Stimulated activated naive CD8-positive, alpha-beta T cell treated with anti-CD3 and anti-CD28 coated beads, Interleukin-15, Interleukin-2, amounts not matched to agents 100 U/mL and 50 U/mL, for 24 hours (primary cell): Measurements from ENCODE around the gene COL8A1.

Source experiments
- ATAC-seq: fragments of 150-1000 bp; cut with Tn5 transposase; one replicate; pipeline ENCODE4 v1.10.0; 2021
- DNase-seq: peaks from one replicate; pipeline ENCODE4 v3.0.0; 2021

The COL8A1 gene

DNA sequence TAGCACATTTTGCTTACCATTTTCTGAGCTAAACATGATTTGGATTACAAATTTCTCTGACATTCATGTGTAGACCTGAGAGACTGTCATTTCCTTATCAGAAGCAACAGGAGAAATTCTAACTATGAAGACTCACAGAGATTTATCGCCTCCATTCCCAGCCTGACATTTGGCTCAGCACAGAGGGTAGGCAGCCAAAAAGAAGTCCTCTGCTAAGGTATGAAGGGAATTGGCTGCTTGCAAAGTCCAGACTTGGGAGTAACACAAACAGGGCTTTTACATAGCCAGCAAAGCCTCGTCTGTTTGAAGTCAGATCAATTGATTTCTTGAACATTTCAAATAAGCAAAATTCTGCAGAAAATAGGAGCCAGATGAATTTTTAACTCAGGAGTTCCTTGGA is 122.2 kb downstream of the COL8A1 start:
- ATAC-seq (no peak), DNase-seq (no peak)

DNA sequence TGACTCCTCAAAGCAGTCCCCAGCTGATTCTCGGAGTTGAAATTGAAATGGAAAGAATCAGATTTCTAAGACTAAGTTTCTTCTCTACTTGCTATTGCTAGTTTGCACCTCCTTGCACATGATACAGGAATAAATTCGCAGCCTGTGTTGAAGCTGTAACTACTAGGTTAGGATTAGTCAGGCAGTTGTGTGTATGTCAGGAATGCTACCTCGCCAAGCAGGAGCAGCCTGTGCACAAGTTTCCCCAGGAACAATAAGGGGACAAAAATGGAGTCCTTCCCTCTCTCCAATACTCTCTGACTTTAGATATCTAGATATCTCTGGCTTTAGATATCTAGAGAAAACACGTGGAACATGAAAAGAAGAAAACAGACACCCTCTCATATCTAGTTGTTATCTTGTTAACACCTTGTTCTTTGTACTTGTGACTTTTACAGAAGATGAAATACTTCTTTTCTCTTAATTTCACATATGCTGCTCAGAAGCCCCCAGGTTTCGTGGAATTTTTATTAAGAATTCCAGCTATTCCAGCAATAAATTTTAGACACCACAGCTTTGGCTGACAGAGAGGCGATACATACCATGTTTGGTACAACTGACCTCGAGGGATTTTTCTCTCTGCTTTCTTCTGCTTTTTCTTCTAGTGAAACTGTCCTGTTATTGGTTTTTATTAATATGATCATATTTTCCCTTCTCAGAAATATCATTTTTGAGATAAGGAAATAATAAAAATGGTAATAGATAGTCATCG is 123.2 kb downstream of the COL8A1 start:
- DNase-seq (no peak), ATAC-seq (no peak)

DNA sequence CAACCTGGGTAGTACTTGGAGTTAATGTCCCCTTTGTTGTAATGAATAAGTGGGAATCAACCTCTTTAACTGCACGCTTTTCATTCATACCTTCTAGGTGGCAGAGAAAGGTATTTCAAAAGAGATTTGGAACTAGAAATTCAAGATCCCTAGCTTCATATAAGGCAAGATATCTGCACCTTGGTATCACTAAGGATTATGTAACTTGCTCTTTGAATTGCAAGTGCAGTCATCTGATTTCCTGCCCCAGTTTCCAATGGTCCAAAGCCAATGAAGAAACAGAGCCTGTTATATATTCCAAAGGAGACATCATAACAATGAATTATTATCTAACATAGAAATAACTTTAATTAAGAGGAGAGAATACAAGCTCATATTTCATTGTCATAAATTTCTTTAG is 124.5 kb downstream of the COL8A1 start:
- ATAC-seq (no peak), DNase-seq (no peak)

DNA sequence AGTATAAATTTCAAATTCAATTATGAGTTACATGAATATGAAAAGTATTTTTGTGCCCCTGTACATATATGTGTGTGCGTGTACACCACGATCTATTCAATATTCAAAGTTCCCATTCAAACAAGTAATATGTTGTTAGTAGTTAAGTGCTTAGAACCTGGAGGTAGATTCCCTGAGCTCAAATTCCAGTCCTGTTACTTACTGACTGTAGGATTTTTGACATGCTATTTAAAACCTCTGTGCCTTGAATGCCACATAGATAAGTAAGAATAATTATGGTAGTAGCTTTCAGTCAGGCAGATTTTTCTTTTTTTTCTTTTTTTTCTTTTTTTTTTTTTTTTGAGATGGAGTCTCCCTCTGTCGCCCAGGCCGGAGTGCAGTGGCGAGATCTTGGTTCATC is 126.0 kb downstream of the COL8A1 start:
- DNase-seq, result no peak
- no peak for ATAC-seq

DNA sequence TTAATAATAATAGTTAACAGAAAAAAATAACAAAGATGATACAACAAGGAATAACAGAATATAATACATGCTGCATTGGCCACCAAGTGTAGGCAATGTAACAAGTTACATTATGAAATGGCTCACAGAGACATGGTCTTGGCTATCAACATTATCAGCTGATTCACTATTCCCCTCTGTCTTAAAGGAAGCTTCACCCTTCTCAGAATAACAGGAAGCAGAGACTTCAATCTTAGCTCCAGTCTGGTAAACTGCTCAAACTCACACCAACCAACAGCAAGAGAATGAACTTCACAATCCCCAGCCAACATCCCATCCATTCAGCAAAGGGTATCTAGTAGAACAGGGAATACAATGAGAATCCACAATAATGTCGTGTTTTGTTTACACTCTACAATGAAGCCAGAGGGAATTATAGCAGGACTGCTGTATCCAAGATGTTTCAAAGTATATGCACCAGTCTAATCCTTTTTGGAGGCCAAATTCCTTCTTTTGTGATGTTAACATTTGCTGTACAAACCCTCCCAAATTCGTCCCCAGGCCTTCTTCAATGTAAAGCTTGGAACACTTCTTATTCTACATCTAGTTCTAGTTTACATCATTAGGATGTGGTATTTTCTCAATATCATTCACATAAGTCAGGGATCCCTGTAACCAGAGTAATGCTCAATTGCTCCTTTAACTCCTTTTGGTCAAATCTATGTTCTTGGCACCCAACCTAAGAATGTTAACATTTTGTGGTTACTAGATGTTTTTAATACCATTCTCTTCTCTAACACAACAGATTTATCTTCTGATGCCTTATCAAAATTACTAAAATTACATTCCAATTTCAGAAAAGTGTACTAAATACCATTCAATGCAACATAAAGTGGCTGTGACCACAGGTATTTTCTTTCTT is 126.9 kb downstream of the COL8A1 start:
- no peak for ATAC-seq
- no peak for DNase-seq

DNA sequence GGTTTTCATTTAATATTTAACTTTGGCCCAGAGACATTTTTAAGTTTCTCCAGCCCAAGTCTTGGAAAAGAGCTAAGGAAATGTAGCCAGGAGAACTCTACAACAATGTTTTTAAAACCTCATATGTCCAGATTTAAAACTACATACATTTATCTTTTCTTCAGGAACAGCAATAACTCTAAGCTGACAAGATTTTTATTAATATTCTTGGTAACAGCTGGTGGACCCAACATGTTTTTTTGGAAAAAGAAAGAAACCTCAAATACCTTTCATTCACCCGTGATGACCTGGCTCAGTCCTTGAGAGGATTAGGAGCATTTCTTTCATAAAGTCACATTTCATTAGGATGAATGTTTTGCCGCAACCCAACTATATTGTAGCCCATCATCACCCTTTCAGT is 128.9 kb downstream of the COL8A1 start:
- ATAC-seq, result no peak
- DNase-seq, result no peak

DNA sequence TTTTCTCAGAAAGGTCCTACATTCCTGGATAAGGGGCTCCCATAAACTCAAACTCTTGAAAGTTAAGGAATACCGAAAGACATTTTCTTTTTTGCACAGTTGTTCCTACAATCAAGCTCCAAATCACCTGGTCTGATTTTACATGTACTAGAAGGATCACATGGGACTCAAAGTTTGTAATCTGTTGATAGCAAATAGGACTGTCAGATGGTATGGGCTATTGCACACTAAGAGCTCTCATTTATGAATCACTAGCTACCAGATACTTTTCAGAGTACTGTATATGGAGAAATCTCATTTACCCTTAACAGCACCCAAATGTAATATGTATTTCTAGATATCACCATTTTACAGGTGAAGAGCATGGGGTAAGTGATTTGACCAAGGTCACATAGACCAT is 129.7 kb downstream of the COL8A1 start:
- no peak for ATAC-seq

DNA sequence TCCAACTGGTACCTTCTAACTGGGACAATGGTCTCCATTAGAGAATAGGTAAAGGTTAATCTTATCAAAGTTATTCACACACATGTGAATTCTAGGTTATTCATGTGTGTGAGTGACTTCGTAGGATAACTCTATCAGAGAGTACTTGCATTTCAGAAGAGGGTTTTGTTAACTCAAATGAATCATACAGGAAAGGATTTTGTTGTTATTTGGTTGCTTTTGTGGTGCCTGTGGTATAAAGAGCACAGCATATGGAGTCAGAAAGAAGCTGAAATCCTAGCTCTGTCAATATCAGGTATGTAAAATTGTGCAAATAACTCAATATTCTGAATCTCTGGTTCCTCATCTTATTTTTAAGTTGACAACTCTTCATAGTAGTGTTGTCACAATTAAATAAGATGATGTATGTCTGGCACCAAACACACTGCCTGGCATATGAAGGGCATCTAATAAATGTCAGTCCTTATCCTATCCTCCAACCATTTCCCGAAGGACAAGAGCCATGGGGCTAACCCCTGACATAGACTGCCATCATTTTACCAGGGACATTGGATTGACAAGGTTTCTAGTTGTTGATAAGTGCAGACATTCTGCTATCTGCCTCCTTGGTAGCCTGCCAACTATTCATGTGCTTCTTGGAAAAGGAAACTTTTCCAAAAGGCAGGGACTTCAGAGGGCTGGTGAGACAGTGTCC is 130.6 kb downstream of the COL8A1 start:
- no peak for DNase-seq

More for the DNA sequence above, 129.7 kb downstream of the COL8A1 start:
- DNase-seq, result no peak

DNA sequence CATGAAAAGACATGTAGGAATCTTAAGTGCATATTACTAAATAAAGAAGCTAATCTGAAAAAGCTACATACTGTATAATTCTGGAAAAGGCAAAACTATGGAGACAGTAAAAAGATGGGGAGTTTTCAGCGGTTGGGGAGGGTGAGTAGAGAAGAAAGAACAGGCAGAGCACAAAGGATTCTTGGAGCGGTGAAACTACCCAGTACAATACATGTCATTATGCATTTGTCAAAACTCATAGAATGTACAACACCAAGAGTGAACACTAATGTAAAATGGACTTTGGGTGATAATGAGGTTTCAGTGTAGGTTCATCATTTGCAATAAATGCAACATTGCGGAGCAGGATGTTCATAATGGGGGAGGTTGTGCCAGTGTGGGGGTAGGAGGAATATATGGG is 133.8 kb downstream of the COL8A1 start:
- ATAC-seq (no peak), DNase-seq (no peak)

More for the DNA sequence above, 130.6 kb downstream of the COL8A1 start:
- no peak for ATAC-seq

DNA sequence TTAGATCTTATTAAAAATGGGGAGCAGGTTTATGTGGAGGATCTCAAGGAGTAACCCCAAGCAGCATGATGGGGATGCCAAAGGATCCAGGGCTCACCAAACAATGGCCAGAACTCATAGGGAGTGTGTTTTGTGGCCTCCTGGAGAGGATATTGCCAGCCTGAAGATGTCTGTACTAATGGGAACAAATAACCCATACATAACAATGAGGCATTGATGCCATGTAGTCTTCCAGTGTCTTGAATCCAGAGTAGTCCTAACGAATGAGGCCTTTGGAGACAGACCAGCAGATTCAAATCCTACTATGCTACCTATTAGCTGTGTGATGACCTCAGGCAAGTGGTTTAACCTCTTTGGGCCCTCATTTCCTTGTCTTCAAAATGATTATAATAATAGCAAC is 134.3 kb downstream of the COL8A1 start:
- ATAC-seq, result no peak
- DNase-seq, result no peak

DNA sequence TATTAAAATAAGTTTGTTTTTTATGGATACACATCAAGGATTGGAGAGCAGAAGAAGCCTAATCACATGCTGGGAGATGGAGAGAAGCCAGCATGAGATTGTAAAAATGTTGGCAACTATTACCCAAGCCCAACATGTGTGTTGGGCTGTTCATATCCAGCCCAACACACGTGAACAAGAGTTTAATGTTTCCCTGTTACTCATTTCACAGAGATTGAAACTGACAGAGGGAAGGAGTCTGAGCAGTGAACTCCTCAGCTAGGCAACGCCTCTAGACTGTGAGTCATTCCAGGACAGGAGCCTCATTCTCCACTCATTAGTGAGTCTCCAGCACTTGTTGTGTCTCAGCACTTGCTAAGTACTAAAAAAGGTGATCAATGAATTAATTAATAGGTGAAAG is 136.1 kb downstream of the COL8A1 start:
- ATAC-seq (peak; percentile 57), DNase-seq (no peak)

DNA sequence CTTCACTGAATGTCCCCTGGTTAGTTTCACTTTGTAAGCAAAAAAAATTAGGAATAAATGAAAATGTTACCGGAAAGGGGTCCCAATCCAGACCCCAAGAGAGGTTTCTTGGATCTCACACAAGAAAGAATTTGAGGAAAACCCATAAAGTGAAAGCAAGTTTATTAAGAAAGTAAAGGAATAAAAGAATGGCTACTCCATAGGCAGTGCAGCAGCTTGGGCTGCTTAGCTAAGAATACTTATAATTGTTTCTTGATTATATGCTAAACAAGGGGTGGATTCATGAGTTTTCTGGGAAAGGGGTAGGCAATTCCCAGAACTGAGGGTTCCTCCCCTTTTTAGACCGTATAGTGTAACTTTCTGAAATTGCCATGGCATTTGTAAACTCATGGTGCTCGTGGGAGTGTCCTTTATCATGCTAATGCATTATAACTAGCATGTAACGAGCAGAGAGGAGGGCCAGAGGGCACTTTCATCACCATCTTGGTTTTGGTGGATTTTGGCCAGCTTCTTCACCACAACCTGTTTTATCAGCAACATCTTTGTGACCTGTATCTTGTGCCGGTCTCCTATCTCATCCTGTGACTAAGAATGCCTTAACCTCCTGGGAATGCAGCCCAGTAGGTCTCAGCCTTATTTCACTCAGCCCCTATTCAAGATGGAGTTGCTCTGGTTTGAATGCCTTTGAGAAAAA is 138.3 kb downstream of the COL8A1 start:
- ATAC-seq, result no peak
- no peak for DNase-seq

DNA sequence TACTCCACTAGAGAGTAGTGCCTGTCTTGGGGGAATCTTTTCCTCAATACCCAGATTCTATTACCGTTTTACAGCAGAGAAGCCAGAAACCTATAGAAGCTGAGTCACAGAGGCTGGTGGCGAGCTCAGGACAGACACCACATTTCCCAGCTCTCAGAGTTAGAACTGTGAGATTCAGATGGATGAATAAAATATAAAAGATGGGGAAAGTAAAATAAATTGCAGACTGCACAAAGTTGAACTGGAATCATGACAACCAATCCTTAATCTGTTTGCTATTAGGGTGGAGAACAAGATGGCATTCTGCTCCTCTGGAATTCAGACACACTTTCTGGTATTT is 138.8 kb downstream of the COL8A1 start:
- ATAC-seq (no peak), DNase-seq (no peak)

DNA sequence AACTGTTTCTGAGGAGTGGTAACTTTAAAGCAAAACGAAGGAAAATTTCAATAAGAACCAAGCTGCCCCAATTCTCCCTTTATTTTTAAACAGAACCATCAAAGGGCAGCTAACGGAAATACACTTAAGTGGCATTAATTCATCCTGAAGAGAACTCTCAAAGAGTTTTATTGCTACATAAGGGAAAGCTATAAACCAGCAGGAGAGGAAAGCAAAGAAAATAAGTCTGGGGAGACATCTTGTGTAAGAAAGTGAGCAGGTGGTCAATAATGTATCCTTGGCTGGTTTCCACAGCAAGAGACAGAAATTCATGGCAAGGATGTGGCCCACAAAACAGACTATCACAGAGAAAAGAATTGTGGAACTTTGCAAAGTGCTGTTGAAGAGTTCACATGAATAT is 139.3 kb downstream of the COL8A1 start:
- ATAC-seq, result no peak
- DNase-seq, result no peak

DNA sequence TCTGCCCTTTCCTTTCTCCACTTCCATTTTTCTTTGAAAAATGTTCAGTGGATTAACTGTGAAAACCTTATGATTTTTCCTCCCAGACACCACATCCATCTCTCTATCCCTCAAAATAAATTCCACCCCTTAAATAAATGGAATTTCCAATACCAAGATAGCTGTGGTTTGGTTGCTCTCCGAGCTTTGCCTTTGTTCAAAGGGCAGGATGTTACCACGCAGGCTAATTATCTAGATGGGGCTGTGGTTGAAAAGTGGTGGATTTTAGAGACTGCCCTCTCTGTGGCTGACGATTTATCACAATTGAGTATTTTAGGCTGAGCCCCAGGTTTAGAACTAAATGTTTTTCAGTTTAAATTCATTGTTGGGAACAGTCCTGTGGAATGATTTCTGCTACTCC is 142.4 kb downstream of the COL8A1 start:
- DNase-seq, result no peak
- ATAC-seq, result no peak

DNA sequence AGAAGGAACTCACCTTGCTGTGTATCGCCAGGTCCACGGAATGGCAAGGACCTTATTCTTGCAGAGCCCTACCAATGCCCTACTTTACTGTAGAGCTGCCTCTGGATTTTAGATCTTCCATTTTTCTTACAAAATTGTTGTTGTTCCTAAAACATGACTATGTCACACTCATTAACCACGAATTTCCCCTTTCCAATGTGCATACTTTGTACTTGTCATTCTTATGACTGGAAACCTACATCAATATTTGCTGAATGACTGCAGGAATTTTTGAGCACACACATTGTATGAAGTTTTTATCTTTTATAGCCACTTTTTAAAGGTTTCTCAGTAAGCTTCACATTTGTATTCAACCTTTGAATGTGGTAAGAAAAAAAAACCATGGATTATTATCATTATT is 143.4 kb downstream of the COL8A1 start:
- DNase-seq (no peak), ATAC-seq (no peak)

DNA sequence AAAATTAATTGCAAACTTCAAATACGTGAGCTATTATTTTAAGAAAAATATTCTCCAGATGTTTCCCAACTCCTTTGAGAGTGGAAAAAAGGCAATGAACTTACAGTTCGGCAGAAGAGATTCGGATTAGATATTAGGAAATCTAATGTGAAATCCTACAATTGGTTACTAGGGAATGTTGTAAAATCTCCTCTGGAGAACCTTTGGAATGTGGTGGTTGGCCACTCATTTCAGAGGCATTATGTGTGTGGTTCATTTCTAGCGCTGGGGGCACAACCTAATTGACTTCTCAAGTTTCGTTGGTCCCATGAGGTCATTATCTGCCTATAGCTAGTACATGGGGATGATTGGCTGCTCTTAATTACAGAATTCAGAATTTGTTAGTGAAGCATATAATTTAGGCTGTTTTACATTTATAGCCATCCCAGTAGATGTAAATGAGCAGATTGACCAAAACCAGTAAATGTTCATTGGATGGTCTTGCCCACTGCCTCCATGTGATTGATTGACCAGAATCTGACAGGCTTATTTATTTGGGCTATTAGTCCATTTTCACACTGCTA is 144.7 kb downstream of the COL8A1 start:
- DNase-seq, result no peak
- ATAC-seq, result no peak

DNA sequence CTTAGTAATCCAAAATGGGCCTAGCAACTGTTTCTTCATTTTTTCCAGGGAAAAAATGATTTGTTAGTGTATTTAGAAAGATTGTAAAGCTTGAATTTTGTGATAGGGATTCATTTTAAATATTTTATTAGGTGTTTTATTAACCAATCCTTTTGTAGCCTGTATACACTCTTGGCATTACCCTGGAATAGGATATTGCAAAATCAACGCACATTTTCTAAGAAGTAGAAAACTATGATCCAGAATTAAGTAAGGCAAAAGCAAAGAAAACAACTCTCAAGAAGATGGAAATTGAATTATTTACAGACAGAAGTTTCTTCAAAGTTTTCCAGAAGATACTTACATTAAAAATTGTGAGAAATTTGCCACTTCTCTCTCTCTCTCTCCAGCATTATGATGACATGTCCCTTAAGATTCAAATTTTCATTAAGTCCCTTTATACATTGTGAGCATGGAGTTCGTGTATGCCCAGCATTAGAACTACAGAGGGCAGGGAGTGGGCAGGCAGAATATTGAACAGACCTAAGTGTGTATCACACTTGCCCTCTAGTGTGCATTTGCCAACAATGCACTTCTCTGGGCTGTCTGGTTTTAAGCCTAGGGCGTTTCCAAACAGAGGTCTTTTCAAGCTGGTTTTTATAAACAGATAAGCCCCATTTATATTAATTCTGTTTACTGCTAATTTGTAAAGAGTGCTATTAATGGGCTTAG is 150.8 kb downstream of the COL8A1 start:
- ATAC-seq (peak; percentile 86), DNase-seq (no peak)

DNA sequence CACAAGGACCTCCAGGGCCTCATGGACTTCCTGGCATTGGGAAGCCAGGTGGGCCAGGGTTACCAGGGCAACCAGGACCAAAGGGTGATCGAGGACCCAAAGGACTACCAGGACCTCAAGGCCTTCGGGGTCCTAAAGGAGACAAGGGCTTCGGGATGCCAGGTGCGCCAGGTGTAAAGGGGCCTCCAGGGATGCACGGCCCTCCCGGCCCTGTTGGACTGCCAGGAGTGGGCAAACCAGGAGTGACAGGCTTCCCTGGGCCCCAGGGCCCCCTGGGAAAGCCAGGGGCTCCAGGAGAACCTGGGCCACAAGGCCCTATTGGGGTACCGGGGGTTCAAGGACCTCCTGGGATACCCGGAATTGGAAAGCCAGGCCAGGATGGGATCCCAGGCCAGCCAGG is 156.1 kb downstream of the COL8A1 start:
- ATAC-seq (no peak), DNase-seq (no peak)

DNA sequence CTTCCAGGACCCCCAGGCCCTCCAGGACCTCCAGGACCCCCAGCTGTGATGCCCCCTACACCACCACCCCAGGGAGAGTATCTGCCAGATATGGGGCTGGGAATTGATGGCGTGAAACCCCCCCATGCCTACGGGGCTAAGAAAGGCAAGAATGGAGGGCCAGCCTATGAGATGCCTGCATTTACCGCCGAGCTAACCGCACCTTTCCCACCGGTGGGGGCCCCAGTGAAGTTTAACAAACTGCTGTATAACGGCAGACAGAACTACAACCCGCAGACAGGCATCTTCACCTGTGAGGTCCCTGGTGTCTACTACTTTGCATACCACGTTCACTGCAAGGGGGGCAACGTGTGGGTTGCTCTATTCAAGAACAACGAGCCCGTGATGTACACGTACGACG is 157.2 kb downstream of the COL8A1 start:
- ATAC-seq, result no peak

DNA sequence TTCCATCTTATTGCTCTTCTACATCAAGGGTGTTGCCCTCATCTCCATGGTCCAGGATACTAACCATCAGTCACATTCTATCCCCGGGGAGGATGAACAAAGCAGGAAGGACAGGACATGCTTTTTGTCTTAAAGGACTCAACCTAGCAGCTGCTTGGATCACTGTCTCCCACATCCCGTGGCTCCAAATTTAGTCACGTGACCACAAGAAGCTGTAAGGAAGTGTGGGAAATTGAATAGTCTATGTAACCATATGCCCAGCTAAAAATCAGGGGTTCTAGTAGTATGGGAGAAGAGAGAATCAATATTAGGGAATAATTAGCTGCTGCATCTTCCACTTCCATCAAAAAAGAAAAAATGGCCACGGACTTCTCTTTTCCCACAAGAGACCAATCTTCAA is 161.0 kb downstream of the COL8A1 start:
- no peak for DNase-seq
- ATAC-seq, result no peak

More for the DNA sequence above, 157.2 kb downstream of the COL8A1 start:
- no peak for DNase-seq
